GM21825 (cell line): ENCODE measurements around the gene COQ2.

ENCODE experiments used
- ATAC-seq: cut with Tn5 transposase; IDR thresholded peaks from one replicate; pipeline ENCODE4 v1.9.1; 2021; ENCODE audit warnings: mild to moderate bottlenecking, moderate library complexity; ENCODE audit not compliant: unreplicated experiment

The COQ2 gene

GRCh38 chr4:83219344-83220331 lies 65.0 kb downstream of the COQ2 start:
- peak; percentile 15 for ATAC-seq

GRCh38 chr4:83217721-83218522 lies 66.7 kb downstream of the COQ2 start:
- peak; percentile 77 for ATAC-seq

DNA sequence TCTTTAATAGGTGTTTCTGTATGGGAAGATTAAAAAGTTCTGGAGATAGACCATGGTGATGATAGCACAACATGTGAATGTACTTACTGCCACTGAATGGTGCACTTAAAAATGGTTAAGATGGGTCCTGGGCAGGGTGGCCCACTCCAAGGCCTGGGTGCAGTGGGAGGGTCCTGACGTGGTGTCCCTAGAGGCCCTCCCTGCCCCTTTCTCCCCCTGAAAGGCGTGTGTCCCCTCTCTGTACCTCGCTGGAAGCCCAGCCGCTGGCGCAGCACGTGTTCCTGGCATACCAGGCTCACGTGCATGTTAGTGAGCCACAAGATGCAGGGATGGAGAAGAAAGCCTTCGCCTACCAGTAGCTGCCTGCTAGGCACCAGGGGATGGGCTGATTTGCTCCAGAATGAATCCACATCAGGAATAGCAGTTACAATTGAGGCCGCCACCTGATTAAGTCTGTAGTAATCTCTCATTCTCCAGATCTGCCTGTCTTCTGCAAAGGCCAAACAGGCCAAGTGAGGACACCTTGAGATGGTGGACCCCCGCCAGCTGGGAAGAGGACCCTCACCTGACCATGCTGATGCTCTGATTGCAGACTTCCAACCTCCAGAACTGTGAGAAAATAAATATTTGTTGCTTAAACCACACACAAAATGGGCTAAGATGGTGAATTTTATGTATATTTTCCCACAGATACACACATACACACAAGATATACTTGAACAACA lies 67.5 kb downstream of the COQ2 start:
- no peak for ATAC-seq

DNA sequence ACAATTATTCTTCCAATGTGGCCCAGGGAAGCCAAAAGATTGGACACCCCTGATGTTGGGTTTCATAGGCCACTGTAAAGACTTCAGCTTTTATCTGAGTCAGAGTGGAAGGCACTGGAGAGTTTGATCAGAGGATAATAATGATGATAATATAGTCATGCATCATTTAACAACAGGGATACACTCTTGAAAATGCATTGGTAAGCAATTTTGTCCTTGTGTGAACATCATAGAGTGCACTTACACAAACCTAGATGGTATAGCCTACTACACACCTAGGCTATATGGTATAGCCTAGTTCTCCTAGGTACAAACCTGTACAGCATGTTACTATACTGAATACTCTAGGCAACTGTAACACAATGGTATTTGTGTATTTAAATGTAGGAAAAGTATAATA lies 70.5 kb downstream of the COQ2 start:
- ATAC-seq: no peak
